CMK (cell line): ENCODE measurements around the gene PRKCA.
"Not testable (repeated sequence)": the region's sequence is repeated elsewhere in the genome, so short reads cannot be mapped to it uniquely, and the experiment has no call there.

Experiments
- DNase-seq: peaks from one replicate; pipeline ENCODE4 v3.0.0-alpha.2; 2010; ENCODE audit warnings: low read depth

The PRKCA gene

GRCh38 chr17:66466106-66466820 is 163.8 kb downstream of the PRKCA start:
- DNase-seq: no peak

- DNase-seq: no peak
Observed at GRCh38 chr17:66466840-66467367, 164.5 kb downstream of the PRKCA start.

GRCh38 chr17:66467766-66468165 is 165.4 kb downstream of the PRKCA start:
- no peak for DNase-seq

- peak; percentile 7 for DNase-seq
Observed at GRCh38 chr17:66468241-66469087, 166.1 kb downstream of the PRKCA start.

- DNase-seq: no peak
Observed at GRCh38 chr17:66469088-66469442, 166.7 kb downstream of the PRKCA start.

- no peak for DNase-seq
Observed at GRCh38 chr17:66469461-66469860, 167.0 kb downstream of the PRKCA start.

- no peak for DNase-seq
Observed at GRCh38 chr17:66469890-66470289, 167.5 kb downstream of the PRKCA start.

GRCh38 chr17:66472123-66472522 is 169.7 kb downstream of the PRKCA start:
- DNase-seq: no peak

- no peak for DNase-seq
Observed at GRCh38 chr17:66474258-66474657, 171.8 kb downstream of the PRKCA start.

GRCh38 chr17:66474806-66475497 is 172.5 kb downstream of the PRKCA start:
- no peak for DNase-seq

- DNase-seq: no peak
Observed at GRCh38 chr17:66476014-66476413, 173.6 kb downstream of the PRKCA start.

GRCh38 chr17:66477615-66478283 is 175.3 kb downstream of the PRKCA start:
- DNase-seq: no peak

- DNase-seq: not testable (repeated sequence)
Observed at GRCh38 chr17:66479230-66479889, 176.9 kb downstream of the PRKCA start.

- no peak for DNase-seq
Observed at GRCh38 chr17:66480243-66480642, 177.8 kb downstream of the PRKCA start.

GRCh38 chr17:66480802-66481201 is 178.4 kb downstream of the PRKCA start:
- no peak for DNase-seq

- DNase-seq: no peak
Observed at GRCh38 chr17:66481271-66481670, 178.9 kb downstream of the PRKCA start.

GRCh38 chr17:66483906-66484305 is 181.5 kb downstream of the PRKCA start:
- no peak for DNase-seq

GRCh38 chr17:66485309-66485947 is 183.0 kb downstream of the PRKCA start:
- no peak for DNase-seq

GRCh38 chr17:66487121-66487520 is 184.7 kb downstream of the PRKCA start:
- DNase-seq: no peak

- no peak for DNase-seq
Observed at GRCh38 chr17:66487981-66488468, 185.6 kb downstream of the PRKCA start.

GRCh38 chr17:66488864-66489263 is 186.5 kb downstream of the PRKCA start:
- DNase-seq: no peak
